Calu3 (cell line): ENCODE results near the gene SUSD5. TPM values are rescaled to one million over a fixed set of nuclear protein-coding genes. Genes with fewer than 3 reads are reported as not detected.

Source experiments
- BruUV-seq: library from RNA; stranded (reverse); fragments of 400-500 nt; replicated peaks from 2 replicates; lab custom pipeline; 2021; lab: Mats Ljungman, UMichigan
- CTCF ChIA-PET: fragments of 300-600 bp; sonication (Branson Sonifier 250); formaldehyde crosslinking; loops from one replicate; lab custom pipeline; 2022; ENCODE audit warnings: antibody characterized with exemption; lab: Charles Lee
- DNase-seq: peaks from one replicate; pipeline ENCODE4 v3.0.0; 2022
- H3K27ac Mint-ChIP-seq: one replicate; pipeline ENCODE4 v1.8.0; 2022; ENCODE audit warnings: mixed read lengths; ENCODE audit not compliant: unreplicated experiment
- H3K27me3 Mint-ChIP-seq: one replicate; pipeline ENCODE4 v1.8.0; 2022; ENCODE audit warnings: mixed read lengths; ENCODE audit not compliant: unreplicated experiment
- H3K36me3 Mint-ChIP-seq: one replicate; pipeline ENCODE4 v1.8.0; 2022; ENCODE audit warnings: mild to moderate bottlenecking, moderate library complexity, mixed read lengths; ENCODE audit not compliant: insufficient read depth, unreplicated experiment
- H3K4me1 Mint-ChIP-seq: one replicate; pipeline ENCODE4 v1.8.0; 2022; ENCODE audit warnings: mild to moderate bottlenecking, low read depth, mixed read lengths; ENCODE audit not compliant: unreplicated experiment
- H3K4me3 Mint-ChIP-seq: one replicate; pipeline ENCODE4 v1.8.0; 2022; ENCODE audit warnings: mild to moderate bottlenecking, low read depth, moderate library complexity, mixed read lengths; ENCODE audit not compliant: unreplicated experiment
- H3K9me3 Mint-ChIP-seq: one replicate; pipeline ENCODE4 v1.8.0; 2022; ENCODE audit warnings: low read depth, mixed read lengths; ENCODE audit not compliant: unreplicated experiment
- CTCF ChIP-seq: fragments of 200-600 bp; IDR thresholded peaks from one replicate; pipeline ENCODE4 v1.8.0; 2022; ENCODE audit warnings: antibody characterized with exemption; ENCODE audit not compliant: unreplicated experiment
- intact Hi-C: fragments of 100-400 bp; cut with micrococcal nuclease; formaldehyde crosslinking; loops from one replicate; pipeline ENCODE4 v1.10.0; 2022; ENCODE audit not compliant: unreplicated experiment
- total RNA-seq: library from RNA; stranded (reverse); gene quantifications from 2 replicates; pipeline ENCODE4 v1.2.3, GENCODE V29; 2022

Gene SUSD5
- total RNA-seq, 1 experiment from 2014 or later: 0.21 TPM

GRCh38 chr3:33125840-33126239 lies 92.8 kb downstream of the SUSD5 start:
- TF ChIP-seq CTCF: no peak
- H3K27me3 Mint-ChIP-seq: no peaks in the 10 kb centered on the region
- CTCF ChIA-PET: no interaction called here
- intact Hi-C loops: no loop called here
- BruUV-seq: no TSS peak
- no peaks in the 10 kb centered on the region for H3K4me1 Mint-ChIP-seq
- no peak overlapping the region for H3K4me3 Mint-ChIP-seq
- DNase-seq: no peak
- H3K36me3 Mint-ChIP-seq: no peaks in the 10 kb centered on the region
- no peak overlapping the region for H3K27ac Mint-ChIP-seq
- no peaks in the 10 kb centered on the region for H3K9me3 Mint-ChIP-seq

GRCh38 chr3:33124638-33125037 lies 94.0 kb downstream of the SUSD5 start:
- no peaks in the 10 kb centered on the region for H3K27me3 Mint-ChIP-seq
- H3K4me1 Mint-ChIP-seq: no peaks in the 10 kb centered on the region
- BruUV-seq: no TSS peak
- CTCF ChIA-PET: interaction anchor here (0.6 kb wide), 1 partner anchor 244 kb away, joined by 4 read pairs; no protein-coding TSS in a partner anchor
- no peak overlapping the region for H3K27ac Mint-ChIP-seq
- intact Hi-C loops: no loop called here
- H3K9me3 Mint-ChIP-seq: no peaks in the 10 kb centered on the region
- TF ChIP-seq CTCF: no peak
- H3K36me3 Mint-ChIP-seq: no peaks in the 10 kb centered on the region
- no peak overlapping the region for H3K4me3 Mint-ChIP-seq
- DNase-seq: no peak

GRCh38 chr3:33122991-33123390 lies 95.6 kb downstream of the SUSD5 start:
- CTCF ChIA-PET: no interaction called here
- no peaks in the 10 kb centered on the region for H3K9me3 Mint-ChIP-seq
- no peak overlapping the region for H3K4me3 Mint-ChIP-seq
- no peak for DNase-seq
- TF ChIP-seq CTCF: no peak
- intact Hi-C loops: no loop called here
- no TSS peak for BruUV-seq
- no peaks in the 10 kb centered on the region for H3K4me1 Mint-ChIP-seq
- no peak overlapping the region for H3K27ac Mint-ChIP-seq
- H3K36me3 Mint-ChIP-seq: no peaks in the 10 kb centered on the region
- no peaks in the 10 kb centered on the region for H3K27me3 Mint-ChIP-seq

GRCh38 chr3:33119891-33120290 lies 98.7 kb downstream of the SUSD5 start:
- CTCF ChIA-PET: no interaction called here
- DNase-seq: no peak
- TF ChIP-seq CTCF: no peak
- BruUV-seq: no TSS peak
- Mint-ChIP-seq H3K4me3 (no peak overlapping the region), H3K36me3 (no peaks in the 10 kb centered on the region), H3K4me1 (no peaks in the 10 kb centered on the region), H3K9me3 (no peaks in the 10 kb centered on the region), H3K27me3 (no peaks in the 10 kb centered on the region), H3K27ac (no peak overlapping the region)
- intact Hi-C loops: no loop called here
